GM18511 (cell line): ENCODE measurements around the gene DNAAF5.
"Not testable (repeated sequence)": the region's sequence is repeated elsewhere in the genome, so short reads cannot be mapped to it uniquely, and the experiment has no call there.

Source experiments
- ATAC-seq: cut with Tn5 transposase; IDR thresholded peaks from one replicate; pipeline ENCODE4 v1.9.1; 2021; ENCODE audit warnings: mild to moderate bottlenecking, moderate library complexity; ENCODE audit not compliant: unreplicated experiment

Gene DNAAF5

GRCh38 chr7:802500-803242, 76.2 kb downstream of the DNAAF5 start:
- no peak for ATAC-seq

GRCh38 chr7:803243-803635, 76.7 kb downstream of the DNAAF5 start:
- ATAC-seq = no peak

GRCh38 chr7:803796-804195, 77.3 kb downstream of the DNAAF5 start:
- ATAC-seq = not testable (repeated sequence)

GRCh38 chr7:805261-805660, 78.8 kb downstream of the DNAAF5 start:
- no peak for ATAC-seq

- ATAC-seq = no peak
Measured at GRCh38 chr7:815284-816216, 89.1 kb downstream of the DNAAF5 start.

GRCh38 chr7:816300-816750, 89.8 kb downstream of the DNAAF5 start:
- peak; percentile 84 for ATAC-seq

- peak; percentile 9 for ATAC-seq
Measured at GRCh38 chr7:816751-817671, 90.5 kb downstream of the DNAAF5 start.

- no peak for ATAC-seq
Measured at GRCh38 chr7:818031-818699, 91.7 kb downstream of the DNAAF5 start.

- ATAC-seq = no peak
Measured at GRCh38 chr7:820341-820740, 93.8 kb downstream of the DNAAF5 start.

- no peak for ATAC-seq
Measured at GRCh38 chr7:821688-822087, 95.2 kb downstream of the DNAAF5 start.

- ATAC-seq = no peak
Measured at GRCh38 chr7:822692-823276, 96.3 kb downstream of the DNAAF5 start.

GRCh38 chr7:823649-824048, 97.2 kb downstream of the DNAAF5 start:
- ATAC-seq = no peak

- no peak for ATAC-seq
Measured at GRCh38 chr7:824081-824480, 97.6 kb downstream of the DNAAF5 start.

- ATAC-seq = no peak
Measured at GRCh38 chr7:824664-825063, 98.2 kb downstream of the DNAAF5 start.

- no peak for ATAC-seq
Measured at GRCh38 chr7:825386-825785, 98.9 kb downstream of the DNAAF5 start.

GRCh38 chr7:826230-826917, 99.9 kb downstream of the DNAAF5 start:
- ATAC-seq = no peak

GRCh38 chr7:828793-829561, 102.5 kb downstream of the DNAAF5 start:
- ATAC-seq = no peak

- no peak for ATAC-seq
Measured at GRCh38 chr7:830069-830468, 103.6 kb downstream of the DNAAF5 start.
